Prostate gland (tissue), 2 donors: ENCODE data around the gene COL15A1. TPM values are rescaled to one million over a fixed set of nuclear protein-coding genes. Genes with fewer than 3 reads are reported as not detected.
A peak's percentile ranks its signal among the peaks of the same experiment; 100 is the strongest.

ENCODE experiments used
- DNase-seq: peaks from one replicate; pipeline ENCODE4 v3.0.0-alpha.2; 2019; ENCODE audit warnings: low spot score
- H3K27ac ChIP-seq, 2 donors: fragments of 200-600 bp; sonication (generic); 2 replicates each; pipeline ENCODE4 v1.5.1; 2017 to 2019
- H3K27me3 ChIP-seq: fragments of 200-600 bp; sonication (generic); replicated peaks from 2 replicates; pipeline ENCODE4 v1.5.1; 2019; ENCODE audit not compliant: insufficient read depth
- H3K36me3 ChIP-seq, 2 donors: fragments of 200-600 bp; sonication (generic); 1 replicate in 1 of 2; 2 replicates in 1 of 2; pipeline versions ENCODE4 v1.5.1 to v1.8.1; 2017 to 2019
- H3K4me1 ChIP-seq: fragments of 200-600 bp; sonication (generic); replicated peaks from 2 replicates; pipeline ENCODE4 v1.5.1; 2019
- H3K4me3 ChIP-seq, 2 donors: fragments of 200-600 bp; sonication (generic); 2 replicates each; pipeline ENCODE4 v1.5.1; 2017 to 2019
- H3K9me3 ChIP-seq: fragments of 200-600 bp; sonication (generic); 2 replicates; pipeline ENCODE4 v1.5.1; 2017
- POLR2A ChIP-seq: fragments of 450-650 bp; IDR thresholded peaks from one replicate; pipeline ENCODE4 v1.6.1; 2016; ENCODE audit warnings: antibody characterized with exemption, mild to moderate bottlenecking
- POLR2AphosphoS5 ChIP-seq: sonication (generic); formaldehyde crosslinking; IDR thresholded peaks from one replicate; pipeline ENCODE4 v1.6.1; 2017; ENCODE audit warnings: antibody characterized with exemption
- WGBS: methylation state at CpG from one replicate; pipeline ENCODE4 v1.1.5; 2018; 5-methylcytosine and 5-hydroxymethylcytosine counted together
- intact Hi-C: fragments of 100-400 bp; cut with DNase I; formaldehyde crosslinking; loops from one replicate; pipeline ENCODE4 v1.14.2; 2022
- total RNA-seq, 2 donors: library from RNA; depleted of rRNA; stranded (reverse); fragments of >200 nt; gene quantifications; one replicate each; pipeline ENCODE4 v1.1.0, GENCODE V29; 2016
- TF ChIP-seq, protein P1 (sequence below), 4 experiments: fragments of 200-600 bp in 2 of 4; fragments of 450-650 bp in 2 of 4; sonication (generic) in 2 of 4; IDR thresholded peaks; 1 replicate in 3 of 4; 2 replicates in 1 of 4; pipeline ENCODE4 v1.5.1; 2016 to 2019; ENCODE audit warnings: antibody characterized with exemption in 4 of 4, mild to moderate bottlenecking in 2 of 4, moderate library complexity in 2 of 4

COL15A1 gene
- total RNA-seq, 2 donors from 2014 or later: 10.3 to 79.9 TPM

DNA sequence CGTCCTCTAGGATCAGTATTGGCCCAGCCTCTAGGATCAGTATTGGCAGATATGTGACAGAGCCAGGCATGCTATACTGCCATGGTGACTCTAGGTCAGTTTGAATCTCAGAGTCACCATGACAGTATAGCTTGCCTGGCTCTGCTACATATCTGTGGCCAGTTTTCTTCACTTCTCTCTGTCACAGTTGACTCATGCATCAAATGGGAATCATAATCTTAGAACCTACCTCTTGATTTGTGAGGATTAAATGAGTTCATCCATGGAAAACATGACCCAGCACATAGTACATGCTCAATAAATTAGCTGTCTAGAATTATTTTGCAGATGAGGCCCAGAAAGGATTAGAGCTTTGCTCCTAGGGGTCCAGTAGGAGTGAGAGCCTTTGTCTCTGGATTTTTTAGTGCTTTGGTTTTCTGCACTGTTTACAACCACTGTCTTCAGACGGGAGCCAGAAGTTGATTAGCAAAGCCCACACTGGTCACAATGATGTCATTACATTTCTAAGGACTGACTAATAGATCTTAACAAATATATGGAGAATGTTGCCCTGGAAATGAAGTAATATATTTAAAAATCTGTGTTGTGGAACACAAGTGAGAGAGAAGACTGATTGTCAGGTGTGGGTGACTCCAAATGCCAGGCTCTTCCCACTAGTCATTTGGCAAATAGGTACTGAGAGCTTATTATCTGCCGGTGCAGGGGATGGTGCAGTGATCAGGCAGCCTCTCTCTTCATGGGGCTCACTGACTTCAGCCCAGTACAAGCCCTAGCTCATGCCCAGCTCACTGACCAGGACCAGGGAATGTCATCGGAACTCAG lies 76.0 kb downstream of the COL15A1 start:
- no peaks in the 10 kb centered on the region for H3K9me3 ChIP-seq
- peak; percentile 8 for TF ChIP-seq POLR2AphosphoS5
- TF ChIP-seq, protein P1, sequence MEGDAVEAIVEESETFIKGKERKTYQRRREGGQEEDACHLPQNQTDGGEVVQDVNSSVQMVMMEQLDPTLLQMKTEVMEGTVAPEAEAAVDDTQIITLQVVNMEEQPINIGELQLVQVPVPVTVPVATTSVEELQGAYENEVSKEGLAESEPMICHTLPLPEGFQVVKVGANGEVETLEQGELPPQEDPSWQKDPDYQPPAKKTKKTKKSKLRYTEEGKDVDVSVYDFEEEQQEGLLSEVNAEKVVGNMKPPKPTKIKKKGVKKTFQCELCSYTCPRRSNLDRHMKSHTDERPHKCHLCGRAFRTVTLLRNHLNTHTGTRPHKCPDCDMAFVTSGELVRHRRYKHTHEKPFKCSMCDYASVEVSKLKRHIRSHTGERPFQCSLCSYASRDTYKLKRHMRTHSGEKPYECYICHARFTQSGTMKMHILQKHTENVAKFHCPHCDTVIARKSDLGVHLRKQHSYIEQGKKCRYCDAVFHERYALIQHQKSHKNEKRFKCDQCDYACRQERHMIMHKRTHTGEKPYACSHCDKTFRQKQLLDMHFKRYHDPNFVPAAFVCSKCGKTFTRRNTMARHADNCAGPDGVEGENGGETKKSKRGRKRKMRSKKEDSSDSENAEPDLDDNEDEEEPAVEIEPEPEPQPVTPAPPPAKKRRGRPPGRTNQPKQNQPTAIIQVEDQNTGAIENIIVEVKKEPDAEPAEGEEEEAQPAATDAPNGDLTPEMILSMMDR (IDR thresholded peaks at IDR 0.05): no peak
- TF ChIP-seq POLR2A: no peak
- no peak overlapping the region for H3K27ac ChIP-seq
- intact Hi-C loops: no loop called here
- WGBS: 70% methylated on average over 4 of the region's 4 CpGs
- H3K4me3 ChIP-seq: no peak overlapping the region
- H3K27me3 ChIP-seq: no peaks in the 10 kb centered on the region
- H3K36me3 ChIP-seq: no peaks in the 10 kb centered on the region
- DNase-seq: no peak
- no peaks in the 10 kb centered on the region for H3K4me1 ChIP-seq

DNA sequence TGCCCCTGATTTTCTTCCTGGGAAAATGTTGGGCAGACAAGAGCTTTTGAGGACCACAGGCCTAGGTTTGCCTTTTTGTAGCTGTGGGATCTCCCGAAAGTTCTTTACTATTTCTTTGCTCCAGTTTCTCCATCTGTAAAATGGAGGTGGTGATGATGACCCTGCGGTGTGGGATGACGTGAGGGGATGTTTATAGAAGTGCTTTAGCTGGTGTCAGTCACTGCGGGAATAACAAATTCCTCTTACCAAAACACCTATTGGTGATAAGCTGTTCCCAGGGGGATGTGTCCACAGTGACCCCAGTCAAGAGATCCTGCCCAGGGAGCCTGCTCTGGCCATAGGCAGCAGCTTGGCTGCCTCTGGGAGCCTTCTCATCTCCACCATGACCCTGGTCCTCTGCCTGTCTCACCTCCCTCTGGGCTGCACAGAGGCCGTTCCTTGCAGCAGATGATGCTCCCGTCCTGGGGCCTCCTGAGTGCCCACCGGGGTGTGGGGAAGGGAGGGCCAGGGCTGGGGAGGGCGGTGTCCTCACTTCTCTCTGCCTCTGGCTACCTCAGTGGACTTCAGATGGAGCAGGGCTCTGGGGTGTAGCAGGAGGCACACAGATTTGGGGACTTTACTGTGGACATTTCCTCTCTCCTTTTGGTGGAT lies 77.2 kb downstream of the COL15A1 start:
- Histone ChIP-seq H3K36me3 (no peaks in the 10 kb centered on the region), H3K9me3 (no peaks in the 10 kb centered on the region), H3K4me3 (no peak overlapping the region), H3K4me1 (no peaks in the 10 kb centered on the region), H3K27ac (no peak overlapping the region), H3K27me3 (no peaks in the 10 kb centered on the region)
- no peak for DNase-seq
- intact Hi-C loops: no loop called here
- WGBS: 94% methylated on average over 8 of the region's 8 CpGs
- TF ChIP-seq POLR2A: no peak
- TF ChIP-seq, protein P1 (IDR thresholded peaks at IDR 0.05): no peak

DNA sequence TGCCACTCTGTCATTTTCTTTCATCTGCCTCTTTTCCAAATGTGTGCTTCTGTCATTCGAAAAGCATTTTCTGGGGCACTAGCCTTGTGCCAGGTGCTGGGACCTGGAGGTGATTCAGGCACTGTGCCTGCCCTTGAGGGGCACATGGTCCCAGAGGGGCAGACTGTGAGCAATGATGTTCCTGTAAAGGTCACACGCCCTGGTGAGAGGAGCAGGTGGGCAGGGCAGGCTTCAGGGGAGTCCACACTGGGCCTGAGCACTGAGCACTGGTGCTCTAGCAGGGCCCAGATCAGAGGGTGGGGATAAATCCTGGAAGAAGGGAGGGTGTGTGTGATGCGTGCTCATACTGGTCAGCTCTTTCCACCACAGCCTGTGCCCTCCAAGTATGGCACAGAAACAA lies 77.8 kb downstream of the COL15A1 start:
- WGBS: 81% methylated on average over 3 of the region's 3 CpGs
- no peaks in the 10 kb centered on the region for H3K36me3 ChIP-seq
- H3K9me3 ChIP-seq: no peaks in the 10 kb centered on the region
- no peak overlapping the region for H3K27ac ChIP-seq
- H3K4me1 ChIP-seq: no peaks in the 10 kb centered on the region
- no peak for DNase-seq
- no peaks in the 10 kb centered on the region for H3K27me3 ChIP-seq
- TF ChIP-seq, protein P1 (IDR thresholded peaks at IDR 0.05): no peak
- no peak for TF ChIP-seq POLR2AphosphoS5
- no peak for TF ChIP-seq POLR2A
- H3K4me3 ChIP-seq: no peak overlapping the region
- intact Hi-C loops: no loop called here

DNA sequence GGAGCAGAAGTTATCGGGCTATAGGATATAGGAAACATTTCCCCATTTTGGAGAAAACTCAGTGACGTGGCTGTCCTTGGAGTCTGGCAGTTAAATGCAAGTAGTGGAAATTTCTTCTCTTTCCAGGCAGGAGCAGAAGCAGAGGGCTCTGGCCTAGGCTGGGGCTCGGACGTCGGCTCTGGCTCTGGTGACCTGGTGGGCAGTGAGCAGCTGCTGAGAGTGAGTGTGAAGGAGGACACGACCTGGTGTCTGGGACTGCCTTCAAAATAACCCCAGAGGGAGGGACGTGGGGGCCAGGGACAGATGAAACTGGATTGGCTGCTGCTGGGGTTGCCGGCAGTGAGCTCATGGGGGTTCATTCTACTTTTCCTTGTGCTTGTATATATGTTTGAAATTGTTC lies 79.5 kb downstream of the COL15A1 start:
- Histone ChIP-seq H3K36me3 (no peaks in the 10 kb centered on the region), H3K9me3 (no peaks in the 10 kb centered on the region), H3K27ac (no peak overlapping the region), H3K4me1 (no peaks in the 10 kb centered on the region), H3K27me3 (no peaks in the 10 kb centered on the region), H3K4me3 (no peak overlapping the region)
- TF ChIP-seq POLR2A: no peak
- no peak for TF ChIP-seq POLR2AphosphoS5
- TF ChIP-seq, protein P1 (IDR thresholded peaks at IDR 0.05): no peak
- 72% methylated on average over 8 of the region's 8 CpGs for WGBS
- no peak for DNase-seq
- intact Hi-C loops: no loop called here

DNA sequence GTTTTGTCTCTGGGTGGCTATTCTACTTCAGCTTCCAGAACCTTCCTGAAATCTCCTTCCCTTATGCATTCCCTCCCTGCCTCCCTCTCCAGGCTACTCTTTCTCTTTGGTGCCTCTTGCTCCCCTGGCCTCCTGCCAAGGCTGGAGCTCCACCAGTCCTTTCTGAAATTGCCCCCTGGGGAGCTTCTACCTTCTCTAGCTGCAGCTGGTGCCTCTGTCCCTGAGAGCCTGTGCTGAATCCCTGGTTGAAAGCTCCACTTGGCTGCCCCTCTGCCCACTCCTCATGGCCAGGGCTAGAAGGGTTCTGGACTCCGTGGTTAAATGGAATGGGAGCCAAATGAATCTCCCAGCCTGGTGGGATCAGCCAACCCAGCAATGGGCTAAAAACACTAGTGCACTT lies 80.1 kb downstream of the COL15A1 start:
- DNase-seq: no peak
- Histone ChIP-seq H3K27ac (no peak overlapping the region), H3K27me3 (no peaks in the 10 kb centered on the region), H3K9me3 (no peaks in the 10 kb centered on the region), H3K36me3 (no peaks in the 10 kb centered on the region), H3K4me3 (no peak overlapping the region), H3K4me1 (no peaks in the 10 kb centered on the region)
- WGBS: 81% methylated on average over 1 of the region's 1 CpG
- TF ChIP-seq, protein P1 (IDR thresholded peaks at IDR 0.05): no peak
- no peak for TF ChIP-seq POLR2AphosphoS5
- no peak for TF ChIP-seq POLR2A
- intact Hi-C loops: no loop called here
